HG02623 (cell line): ENCODE measurements around the gene BTBD9.

Experiments
- ATAC-seq: cut with Tn5 transposase; IDR thresholded peaks from one replicate; pipeline ENCODE4 v1.9.1; 2021; ENCODE audit warnings: moderate library complexity; ENCODE audit not compliant: unreplicated experiment

The BTBD9 gene

DNA sequence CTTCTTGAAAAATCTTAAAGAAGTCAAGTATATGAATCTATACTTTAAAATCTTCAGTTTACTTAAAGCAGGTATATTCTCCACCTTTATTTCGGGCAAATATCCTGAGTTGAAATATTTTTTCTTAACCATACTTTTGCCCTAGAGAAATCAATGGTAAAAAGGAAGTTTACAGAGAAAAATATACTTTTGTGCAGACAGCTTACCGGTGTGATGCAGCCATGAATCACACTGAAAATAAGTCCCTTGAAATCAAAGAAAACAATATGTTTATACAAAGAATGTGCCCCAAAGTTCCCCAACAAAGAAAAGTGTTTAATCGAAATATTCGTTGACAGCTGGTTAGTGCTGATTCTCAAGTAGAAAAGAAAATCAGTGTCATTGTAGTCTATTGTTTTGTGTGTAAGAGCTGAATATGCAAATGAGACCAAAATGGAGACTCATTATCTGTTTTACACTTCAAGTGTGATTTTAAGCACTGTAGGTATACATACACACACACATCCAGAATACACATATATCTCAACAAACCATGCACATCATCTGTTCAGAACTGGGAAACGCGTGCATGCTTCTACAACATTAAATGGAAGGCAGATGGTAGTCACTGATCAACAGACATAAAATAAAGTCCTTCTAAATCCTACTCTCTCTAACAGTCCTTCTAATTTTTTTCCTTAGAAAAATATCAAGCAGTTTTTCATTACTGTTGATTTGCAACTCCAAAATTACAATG is 73.3 kb downstream of the BTBD9 start:
- no peak for ATAC-seq

DNA sequence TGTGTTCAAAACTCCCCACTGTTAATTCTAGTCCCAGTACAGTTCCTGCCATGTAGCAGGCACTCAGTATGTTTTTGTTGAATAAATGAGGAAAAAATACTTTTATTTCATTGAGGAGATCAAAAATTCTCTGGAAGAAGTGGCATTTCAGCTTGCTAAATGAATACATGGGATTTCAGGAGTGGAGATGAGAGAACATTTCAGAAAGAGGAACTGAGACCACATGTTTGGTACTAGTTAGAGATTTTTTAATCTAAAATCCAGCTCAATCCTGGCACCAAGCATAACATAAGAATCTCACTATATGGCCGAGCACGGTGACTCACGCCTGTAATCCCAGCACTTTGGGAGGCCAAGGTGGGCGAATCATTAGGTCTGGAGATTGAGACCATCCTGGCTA is 75.4 kb downstream of the BTBD9 start:
- ATAC-seq: no peak

DNA sequence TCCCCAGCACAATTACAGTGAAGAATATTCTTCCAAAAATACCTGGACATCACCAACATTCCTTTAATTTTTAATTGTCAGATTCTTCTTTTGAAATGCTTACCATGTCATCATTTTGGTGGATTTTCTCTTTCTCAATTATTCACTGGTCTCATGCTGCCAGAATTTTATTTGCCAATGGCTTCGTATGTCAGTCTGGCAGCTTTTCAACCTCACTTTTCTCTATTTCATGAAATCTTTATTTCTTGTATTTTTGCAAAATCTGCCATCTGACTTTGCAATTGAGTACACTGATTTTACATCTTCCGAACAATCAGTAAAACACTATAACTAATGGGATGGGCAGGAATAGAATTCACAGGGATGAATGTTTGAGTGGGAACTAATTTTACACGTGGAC is 84.1 kb downstream of the BTBD9 start:
- no peak for ATAC-seq

DNA sequence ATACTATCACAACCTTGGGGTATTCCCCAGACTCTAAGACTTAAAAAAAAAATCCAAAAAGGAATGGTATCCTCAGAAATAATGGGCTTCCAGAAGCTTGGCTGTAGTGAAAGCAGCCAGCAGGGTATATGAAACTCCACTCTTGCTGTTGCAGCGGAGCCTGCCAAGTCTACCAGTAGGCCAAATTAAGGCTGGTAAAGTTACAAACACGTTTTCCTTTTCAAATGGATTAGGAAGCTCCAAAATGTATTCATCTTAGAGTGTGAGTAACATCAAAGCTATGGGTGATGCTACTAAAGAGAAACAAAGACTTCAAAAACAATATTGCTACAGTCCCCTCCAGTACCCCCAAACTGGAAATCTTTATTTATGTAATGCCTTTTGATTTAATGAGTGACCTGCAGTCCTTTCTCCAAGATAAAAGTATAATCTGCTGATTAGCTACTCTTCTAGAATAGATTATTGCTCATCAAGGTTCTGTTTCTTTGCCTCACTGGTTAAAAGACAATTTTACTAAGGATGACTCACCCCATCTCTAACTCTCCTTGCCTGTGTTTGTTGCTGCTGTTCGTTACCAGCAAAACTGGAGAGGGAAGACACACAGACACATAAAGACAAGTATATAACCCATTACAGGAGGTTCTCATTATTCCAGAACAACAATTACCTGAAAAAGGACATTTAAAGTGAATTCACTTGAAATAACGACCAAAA is 84.9 kb downstream of the BTBD9 start:
- no peak for ATAC-seq

DNA sequence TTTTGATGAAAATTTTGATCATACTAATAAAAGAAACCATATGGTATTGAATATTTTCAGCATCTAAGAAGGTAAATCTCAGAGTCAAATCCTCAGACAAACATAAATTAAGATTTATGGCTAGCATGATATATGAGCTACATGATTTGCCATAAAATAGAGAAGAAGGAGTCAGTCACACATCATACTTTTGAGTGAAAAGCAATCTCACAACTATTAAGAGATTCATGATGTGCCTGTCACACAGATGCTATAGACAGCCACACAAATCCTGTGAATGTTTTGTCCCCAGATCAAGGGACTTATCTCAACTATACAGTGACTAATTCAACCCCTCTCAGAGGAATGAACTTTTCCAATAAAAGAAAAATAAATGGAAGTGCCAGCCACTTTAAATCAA is 85.7 kb downstream of the BTBD9 start:
- ATAC-seq: no peak

DNA sequence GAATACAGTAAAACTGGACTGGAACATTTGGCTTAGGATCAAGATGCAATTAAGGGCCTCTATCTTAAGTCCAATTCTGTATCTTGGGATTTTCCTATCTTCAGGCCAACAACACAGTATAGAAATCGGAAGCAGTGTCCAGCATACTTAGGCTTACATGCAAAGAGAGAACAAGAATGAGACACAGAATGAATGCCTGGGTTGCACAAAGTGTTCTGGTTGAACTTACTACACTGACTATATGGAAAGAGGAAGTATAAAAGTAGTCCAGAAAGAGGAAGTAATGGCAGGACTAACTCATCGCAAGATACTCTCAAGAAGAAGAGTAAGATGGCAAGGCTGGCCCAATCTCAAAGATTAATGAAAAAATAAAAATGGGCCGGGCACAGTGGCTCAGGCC is 87.6 kb downstream of the BTBD9 start:
- peak; percentile 53 for ATAC-seq

DNA sequence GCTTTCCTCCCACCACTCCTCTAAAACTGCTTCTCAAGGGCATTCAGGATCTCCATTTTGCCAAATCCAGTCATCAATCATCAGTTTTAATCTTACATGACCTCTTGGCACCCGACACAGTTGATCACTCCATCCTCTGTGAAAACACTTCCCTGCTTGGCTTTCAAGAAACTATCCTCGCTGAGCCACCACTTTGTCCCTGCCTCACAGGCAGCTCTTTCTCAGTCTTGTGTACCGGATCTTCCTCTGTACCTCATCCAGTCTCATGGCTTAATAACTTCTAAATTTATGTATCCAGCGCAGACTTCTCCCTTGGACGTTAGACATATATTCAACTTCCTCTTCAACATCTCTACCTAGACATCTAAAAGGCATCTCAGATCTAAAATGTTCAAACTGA is 89.9 kb downstream of the BTBD9 start:
- no peak for ATAC-seq

DNA sequence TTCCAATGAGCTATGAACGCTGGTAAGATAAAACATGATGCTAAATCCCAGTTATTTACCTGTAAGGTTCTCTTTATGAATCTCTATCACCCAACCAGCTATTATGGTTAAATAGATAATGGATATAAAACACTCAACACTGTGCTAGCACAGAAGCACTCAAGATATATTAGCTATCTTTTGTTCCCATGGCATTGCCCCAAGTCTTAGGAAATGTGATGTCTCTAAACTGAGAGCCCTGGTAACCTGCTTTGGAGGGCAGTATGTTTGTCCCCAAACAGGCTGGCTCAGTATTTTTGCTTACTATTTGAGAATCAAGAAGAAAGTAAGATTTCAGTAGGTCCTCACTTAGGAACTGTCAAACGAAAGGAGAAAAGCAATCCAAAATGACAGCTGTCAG is 90.5 kb downstream of the BTBD9 start:
- ATAC-seq: no peak

DNA sequence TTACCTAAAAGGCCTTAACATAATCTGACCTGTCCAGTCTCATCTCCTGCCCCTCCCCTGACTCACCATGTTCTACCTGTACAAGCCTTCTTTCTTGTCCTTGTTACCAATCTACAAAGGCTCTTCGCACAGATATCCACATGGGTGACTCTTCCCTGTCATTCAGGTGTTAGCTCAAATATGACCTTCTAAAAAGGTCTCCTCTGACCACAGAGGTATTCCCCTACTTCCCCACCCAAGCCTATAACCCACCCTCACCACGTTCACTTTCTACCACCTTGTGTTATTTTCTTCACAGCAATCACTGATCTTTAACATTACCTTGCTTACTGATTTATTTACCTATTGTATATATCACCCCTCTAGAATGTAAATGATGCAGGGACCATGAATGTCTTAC is 96.7 kb downstream of the BTBD9 start:
- no peak for ATAC-seq

DNA sequence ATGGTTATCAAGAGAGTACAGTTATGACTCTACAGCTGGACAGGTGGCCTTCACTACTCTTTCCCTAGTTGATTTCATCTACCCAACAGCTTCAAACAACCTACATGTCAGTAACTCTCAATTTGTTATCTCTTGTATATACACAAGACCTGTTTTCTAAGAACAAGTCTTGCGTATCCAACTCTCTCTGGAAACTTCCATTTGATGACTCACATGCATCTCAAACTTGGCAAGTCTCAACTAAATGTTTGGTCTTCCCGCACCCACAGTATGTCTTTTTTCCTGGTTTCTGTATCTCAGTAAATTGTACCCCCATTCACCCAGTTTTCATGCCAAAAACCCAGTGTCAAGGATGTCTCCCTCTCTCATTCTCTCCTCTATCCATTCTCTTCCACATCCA is 97.7 kb downstream of the BTBD9 start:
- no peak for ATAC-seq

DNA sequence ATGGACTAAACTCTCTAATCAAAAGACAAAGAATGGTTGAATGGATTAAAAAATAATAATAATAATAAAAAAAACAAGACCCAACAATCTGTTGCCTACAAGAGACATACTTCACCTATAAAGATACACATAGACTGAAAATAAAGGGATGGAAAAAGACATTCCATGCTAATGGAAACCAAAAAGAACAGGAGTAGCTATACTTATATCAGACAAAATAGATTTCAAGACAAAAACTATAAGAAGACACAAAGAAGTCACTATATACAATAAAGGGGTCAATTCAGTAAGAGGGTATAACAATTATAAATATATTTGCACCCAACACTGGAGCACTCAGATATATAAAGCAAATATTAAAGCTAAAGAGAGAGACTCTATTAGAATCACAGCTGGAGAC is 106.7 kb downstream of the BTBD9 start:
- no peak for ATAC-seq

DNA sequence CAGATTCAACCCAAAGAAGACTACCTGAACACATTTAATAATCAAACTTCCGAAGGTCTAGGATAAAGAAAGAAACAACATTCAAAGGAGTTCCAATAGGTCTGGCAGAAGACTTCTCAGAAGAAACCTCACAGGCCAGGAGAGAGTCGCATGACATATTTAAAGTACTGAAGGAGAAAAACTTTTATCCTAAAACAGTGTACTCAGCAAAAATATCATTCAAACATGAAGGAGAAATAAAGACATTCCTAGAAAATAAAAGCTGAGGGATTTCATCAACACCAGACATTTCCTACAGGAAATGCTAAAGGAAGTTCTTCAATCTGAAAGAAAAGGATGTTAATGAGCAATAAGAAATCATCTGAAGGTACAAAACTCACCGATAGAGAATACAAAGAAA is 108.6 kb downstream of the BTBD9 start:
- ATAC-seq: no peak

DNA sequence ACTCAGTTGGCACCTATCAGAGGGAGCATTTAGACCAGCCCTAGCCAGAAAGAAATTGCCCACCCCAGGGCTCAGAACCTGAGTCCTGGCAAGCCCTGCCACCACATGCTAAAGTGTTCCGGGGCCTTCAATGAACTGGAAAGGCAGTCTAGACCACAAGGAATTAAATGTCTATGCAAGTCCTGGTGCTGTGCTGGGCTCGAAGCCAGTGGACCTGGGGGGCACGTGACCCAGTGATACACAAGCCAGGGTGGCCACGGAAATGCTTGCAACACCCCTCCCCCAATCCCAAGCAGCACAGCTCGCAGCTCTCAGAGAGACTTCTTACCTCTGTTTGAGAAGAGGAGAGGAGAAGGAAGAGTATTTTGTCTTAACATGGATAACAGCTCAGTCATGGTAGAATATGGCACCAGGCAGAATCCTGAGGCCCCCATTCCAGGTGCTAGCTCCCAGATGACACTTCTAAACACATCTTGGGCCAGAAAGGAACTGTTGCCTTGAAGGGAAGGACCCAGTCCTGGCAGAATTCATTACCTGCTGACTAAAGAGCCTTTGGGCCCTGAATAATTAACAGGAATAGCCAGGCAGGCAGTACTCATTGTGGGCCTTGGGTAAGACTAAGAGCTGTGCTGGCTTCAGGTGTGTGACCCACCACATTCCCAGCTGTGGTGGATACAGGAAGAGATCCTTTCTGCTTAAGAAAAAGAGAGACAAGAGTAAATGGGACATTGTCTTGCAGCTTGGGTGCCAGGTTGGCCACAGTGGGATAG is 111.3 kb downstream of the BTBD9 start:
- ATAC-seq: no peak

DNA sequence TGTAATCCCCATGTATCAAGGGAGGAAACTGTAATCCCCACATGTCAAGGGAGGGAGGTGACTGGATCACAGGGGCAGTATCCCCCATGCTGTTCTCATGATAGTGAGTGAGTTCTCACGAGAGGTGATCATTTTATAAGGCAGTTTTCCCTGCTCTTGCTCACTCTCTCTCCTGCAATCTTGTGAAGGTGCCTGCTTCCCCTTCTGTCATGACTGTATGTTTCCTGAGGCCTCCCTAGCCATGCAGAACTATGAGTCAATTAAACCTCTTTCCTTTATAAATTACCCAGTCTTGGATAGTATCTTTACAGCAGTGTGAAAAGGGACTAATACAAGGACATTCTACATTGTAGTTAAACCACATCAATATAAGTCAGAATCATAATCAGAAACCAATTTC is 112.4 kb downstream of the BTBD9 start:
- ATAC-seq: no peak

DNA sequence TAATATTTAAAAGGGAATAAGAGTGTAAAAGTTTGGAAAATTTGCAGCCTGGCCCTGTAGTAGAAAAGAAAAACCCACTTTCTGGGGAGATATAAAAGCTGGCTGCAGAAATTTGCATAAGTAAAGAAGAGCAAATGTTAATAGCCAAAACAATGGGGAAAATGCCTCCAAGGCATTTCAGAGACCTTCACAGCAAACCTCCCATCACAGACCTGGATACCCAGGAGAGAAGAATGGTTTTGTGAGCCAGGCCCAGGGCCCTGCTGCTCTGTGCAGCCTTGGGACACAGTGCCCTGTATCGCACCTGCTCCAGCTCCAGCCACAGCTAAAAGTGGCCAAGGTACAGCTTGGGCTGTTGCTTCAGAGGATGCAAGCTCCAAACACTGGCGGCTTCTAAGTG is 113.8 kb downstream of the BTBD9 start:
- ATAC-seq: no peak

DNA sequence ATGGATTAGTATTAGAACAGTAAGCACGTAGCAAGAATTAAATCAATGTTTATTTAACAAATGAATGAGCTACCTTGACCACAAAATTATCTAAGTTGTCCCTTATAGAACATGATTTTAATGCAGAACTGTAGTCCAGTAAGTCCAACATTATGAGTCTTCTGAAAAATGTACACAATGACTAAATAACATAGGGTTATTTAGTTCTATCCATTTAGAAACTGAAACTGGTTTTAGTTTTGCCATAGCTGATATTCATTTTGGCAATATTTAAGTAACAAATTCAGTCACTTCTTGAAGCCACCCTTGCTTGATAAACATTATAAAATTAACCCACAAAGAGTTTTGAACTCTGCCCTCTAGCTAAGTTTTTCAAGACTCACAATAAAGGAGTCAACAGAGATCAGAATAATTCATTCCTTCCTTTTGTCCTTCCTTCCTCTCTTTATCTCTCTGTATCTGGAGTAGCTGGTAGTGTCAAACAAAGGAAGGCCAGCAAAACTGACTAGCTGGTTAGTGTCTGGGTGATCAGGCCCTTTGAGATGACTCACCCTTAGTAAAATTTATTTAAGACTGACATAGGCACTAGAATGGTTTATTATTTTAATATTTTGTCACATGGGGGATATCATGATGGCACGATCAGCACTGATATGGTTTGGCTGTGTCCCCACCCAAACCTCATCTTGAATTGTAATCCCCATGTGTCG is 115.1 kb downstream of the BTBD9 start:
- ATAC-seq: no peak

DNA sequence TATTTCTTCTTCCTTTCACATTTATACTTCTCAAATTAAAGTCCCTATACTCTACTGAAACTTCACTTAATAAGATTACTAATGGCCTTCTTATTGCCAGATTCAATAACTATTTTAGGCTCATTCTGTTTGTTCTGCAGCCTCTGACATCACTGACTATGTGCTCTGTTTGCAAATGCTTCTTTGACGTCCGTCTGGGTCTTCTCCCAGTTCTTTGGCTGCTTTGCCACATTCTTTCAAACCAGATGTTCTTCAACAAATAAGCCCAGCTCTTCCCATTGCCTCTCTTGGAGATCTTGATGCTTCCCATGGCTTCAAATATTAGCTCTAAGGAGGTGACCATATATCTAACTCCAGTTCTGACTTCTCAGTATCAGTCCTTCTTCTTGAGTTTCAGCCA is 117.4 kb downstream of the BTBD9 start:
- ATAC-seq: no peak

DNA sequence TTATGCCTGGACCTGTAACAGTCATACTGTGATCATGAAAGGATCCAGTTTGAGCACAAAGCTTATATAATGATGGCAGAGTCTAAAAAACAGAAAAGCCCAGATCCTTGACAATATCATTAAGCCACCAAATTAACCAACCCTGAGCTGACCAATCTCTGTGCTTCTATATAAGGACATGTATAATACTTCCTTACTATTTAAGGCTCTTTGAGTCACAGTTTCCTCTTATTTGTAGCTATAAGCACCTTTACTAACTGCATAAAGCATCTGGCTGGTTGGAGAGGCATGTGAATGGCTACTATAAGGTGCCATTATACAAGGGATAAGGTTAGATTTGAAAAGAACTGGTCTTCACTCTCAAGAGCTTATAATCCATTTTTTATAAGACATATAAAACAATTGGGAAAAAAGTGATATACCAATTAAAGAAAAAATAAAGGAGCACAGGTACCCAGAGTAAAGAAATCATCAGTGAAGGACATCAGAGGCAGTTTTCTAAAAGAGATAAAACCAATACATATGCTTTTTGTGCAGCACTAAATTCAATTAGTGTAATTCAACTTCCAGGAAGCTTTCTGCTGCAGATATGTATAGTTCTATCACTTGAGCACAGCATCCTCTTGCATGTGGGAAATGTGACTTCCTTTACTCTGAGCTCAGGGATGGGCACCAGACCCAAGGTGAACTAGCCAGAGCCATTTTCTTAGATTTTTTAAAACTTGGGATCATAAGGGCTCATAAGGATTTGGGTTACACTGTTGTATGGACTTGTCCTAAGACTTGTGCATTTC is 121.0 kb downstream of the BTBD9 start:
- ATAC-seq: no peak

DNA sequence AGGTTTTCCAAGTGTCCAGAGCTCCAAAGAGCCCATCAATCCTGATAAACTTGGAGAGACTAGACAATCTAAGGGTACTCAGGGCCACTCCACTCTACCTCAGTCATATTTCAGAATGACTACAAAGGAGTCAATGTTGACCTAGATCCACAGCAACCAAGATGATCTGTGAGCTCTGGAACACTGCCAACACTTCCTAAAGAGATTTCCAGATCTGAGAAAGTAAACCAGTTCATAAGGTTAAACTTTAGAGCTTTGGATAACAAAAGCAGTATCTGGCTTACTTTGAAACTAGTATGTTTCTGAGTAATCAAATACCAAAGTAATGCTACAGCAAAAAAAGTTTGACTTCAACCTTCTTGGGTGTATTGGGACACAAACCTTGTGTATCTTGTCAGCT is 122.7 kb downstream of the BTBD9 start:
- ATAC-seq: no peak

DNA sequence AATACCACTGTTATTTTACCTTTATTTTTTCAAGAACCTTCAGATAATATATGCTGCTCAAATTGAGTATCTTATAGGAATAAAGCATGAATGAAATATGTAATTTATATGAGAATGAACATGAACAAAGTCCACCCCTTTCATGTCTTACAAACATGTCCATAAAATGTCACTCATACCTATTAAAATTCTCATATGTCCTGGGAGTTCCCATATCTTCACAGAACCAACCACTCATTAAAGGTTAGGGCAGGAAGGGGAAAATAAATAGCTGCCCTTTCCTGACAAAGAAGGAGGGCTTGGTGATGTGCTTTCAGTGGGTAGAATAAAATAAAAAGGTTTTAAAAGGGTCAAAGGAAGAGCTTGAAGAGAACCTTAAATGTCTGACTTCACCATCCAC is 125.3 kb downstream of the BTBD9 start:
- ATAC-seq: no peak

DNA sequence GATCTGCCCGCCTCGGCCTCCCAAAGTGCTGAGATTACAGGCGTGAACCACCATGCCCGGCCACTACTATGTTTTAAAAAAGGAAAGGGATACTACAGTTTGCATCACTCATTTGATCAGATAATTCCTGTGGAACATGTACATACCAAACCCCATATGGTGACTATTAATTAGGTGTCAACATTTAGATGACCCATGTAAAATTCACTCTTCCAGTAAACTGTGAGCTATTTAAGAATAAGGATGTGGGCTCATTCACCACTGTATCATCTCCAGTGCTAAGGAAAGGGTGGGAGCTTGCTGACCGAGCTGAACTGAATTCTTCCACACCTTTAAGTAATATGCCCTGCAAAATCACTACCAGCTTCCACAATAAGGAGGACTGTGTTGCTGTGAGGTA is 127.5 kb downstream of the BTBD9 start:
- no peak for ATAC-seq
